ENCODE results near the gene ADPRHL1.

Gene ADPRHL1

DNA sequence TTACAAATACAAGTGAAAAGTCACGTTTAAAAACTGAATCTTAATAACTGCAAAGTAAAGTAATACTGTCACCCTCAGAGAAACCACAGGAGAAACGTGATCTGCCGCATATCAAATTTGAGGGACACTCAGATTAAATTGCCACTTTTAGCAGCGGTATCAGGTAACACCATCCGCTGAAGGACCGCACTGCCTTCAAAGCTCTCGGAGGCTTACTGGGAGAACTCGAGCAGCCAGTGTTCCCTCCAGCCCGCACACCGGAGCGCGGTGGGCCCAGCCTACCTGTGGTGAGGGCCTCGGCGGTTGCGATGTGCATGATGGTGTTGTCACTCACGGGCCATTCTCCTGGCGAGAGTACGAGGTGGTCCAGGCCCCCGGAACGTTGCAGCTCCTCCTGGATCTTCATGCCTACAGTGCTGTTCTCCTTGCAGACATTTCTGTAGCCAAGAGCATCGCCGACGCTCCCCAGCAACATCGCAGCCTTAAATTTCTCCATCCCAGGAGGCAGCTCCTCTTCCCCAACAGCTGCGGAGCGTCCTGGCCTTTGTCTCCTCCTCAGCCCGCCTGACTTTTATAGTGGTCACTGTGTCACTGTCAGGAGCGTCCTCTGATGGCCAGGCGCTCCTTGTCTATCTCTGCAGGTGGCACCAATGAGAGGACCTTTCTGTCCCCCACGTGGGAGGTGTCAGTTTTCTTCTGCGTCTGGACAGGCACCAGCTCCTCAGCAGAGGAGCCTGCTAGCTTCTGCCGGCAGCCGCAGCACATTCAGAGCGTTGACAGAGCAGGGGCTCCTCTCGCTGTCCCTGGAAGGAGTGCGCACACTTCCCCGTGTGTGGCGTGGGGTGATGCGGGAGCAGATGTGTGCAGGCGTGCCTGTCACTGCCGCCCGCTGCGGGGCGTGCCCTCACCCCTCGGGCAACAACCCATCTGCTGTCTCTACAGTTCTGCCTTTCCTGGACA lies at the start of gene ADPRHL1:
Gene ADPRHL1 (minus strand): TSS at position 547 of the 960 bp plus-strand sequence. CDS start 51 bp downstream, at position 496.
- DNase-seq, result peak in 2 of 10 donors; percentile 23 to 84
- intact Hi-C loops (cut with DNase I), result no loop called here

GRCh38 chr13:113502686-113503085 lies 49.4 kb upstream of the ADPRHL1 start:
- intact Hi-C loops (cut with DNase I), result no loop called here
- no peak for DNase-seq

- no peak for DNase-seq
- intact Hi-C loops (cut with DNase I), result no loop called here
These were observed 47.4 kb upstream of the ADPRHL1 start for GRCh38 chr13:113500530-113501265.

- intact Hi-C loops (cut with DNase I), result loop anchor here (10.0 kb wide), 1 partner anchor 295 kb away; the partner anchor contains the start of genes CUL4A and PCID2
- DNase-seq, result no peak
These were observed 46.6 kb upstream of the ADPRHL1 start for GRCh38 chr13:113499936-113500335.

DNA sequence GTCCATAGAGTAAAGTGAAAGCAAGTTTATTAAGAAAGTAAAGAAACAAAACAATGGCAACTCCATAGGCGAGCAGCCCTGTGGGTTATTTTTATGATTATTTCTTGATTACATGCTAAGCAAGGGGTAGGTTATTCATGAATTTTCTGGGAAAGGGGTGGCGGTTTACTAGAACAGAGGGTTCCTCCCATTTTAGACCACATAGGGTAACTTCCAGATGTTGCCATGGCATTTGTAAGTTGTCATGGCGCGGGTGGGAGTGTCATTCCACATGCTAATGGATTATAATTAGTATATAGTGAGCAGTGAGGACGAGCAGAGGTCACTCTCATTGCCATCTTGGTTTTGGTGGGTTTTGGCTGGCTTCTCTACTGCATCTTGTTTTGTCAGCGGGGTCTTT lies 45.6 kb upstream of the ADPRHL1 start:
- no peak for DNase-seq
- intact Hi-C loops (cut with DNase I), result loop anchor here (10.0 kb wide), 1 partner anchor 294 kb away; the partner anchor contains the start of genes CUL4A and PCID2

DNA sequence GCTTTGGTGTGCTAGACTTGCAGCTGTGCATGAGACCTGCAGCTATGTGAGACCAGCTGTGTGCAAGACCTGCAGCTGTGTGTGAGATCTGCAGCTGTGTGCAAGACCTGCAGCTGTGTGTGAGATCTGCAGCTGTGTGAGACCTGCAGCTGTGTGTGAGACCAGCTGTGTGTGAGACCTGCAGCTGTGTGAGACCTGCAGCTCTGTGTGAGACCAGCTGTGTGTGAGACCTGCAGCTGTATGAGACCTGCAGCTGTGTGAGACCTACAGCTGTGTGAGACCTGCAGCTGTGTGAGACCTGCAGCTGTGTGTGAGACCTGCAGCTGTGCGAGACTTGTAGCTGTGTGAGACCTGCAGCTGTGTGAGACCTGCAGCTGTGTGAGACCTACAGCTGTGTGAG lies 43.9 kb upstream of the ADPRHL1 start:
- DNase-seq, result no peak

DNA sequence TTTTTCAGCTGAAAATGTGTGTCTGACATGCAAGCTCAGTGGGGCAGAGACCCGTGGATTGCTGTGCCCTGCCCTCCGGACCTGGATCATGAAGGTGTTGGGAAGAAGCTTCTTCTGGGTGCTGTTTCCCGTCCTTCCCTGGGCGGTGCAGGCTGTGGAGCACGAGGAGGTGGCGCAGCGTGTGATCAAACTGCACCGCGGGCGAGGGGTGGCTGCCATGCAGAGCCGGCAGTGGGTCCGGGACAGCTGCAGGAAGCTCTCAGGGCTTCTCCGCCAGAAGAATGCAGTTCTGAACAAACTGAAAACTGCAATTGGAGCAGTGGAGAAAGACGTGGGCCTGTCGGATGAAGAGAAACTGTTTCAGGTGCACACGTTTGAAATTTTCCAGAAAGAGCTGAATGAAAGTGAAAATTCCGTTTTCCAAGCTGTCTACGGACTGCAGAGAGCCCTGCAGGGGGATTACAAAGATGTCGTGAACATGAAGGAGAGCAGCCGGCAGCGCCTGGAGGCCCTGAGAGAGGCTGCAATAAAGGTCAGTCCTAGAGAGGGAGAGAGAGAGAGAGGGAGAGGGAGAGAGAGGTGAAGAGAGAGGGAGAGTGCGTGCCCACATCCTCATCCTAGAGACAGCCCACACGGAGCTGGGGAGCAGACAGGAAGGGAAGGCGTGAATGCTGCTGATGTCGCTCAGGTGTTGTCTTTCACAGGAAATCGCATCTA lies 42.4 kb upstream of the ADPRHL1 start:
- DNase-seq, result peak in 1 of 10 donors; percentile 79
- intact Hi-C loops (cut with DNase I), result loop anchor here (10.0 kb wide), 1 partner anchor 291 kb away; the partner anchor contains the start of genes CUL4A and PCID2

More for the DNA sequence above, 43.9 kb upstream of the ADPRHL1 start:
- intact Hi-C loops (cut with DNase I), result loop anchor here (10.0 kb wide), 1 partner anchor 292 kb away; the partner anchor contains the start of genes CUL4A and PCID2

DNA sequence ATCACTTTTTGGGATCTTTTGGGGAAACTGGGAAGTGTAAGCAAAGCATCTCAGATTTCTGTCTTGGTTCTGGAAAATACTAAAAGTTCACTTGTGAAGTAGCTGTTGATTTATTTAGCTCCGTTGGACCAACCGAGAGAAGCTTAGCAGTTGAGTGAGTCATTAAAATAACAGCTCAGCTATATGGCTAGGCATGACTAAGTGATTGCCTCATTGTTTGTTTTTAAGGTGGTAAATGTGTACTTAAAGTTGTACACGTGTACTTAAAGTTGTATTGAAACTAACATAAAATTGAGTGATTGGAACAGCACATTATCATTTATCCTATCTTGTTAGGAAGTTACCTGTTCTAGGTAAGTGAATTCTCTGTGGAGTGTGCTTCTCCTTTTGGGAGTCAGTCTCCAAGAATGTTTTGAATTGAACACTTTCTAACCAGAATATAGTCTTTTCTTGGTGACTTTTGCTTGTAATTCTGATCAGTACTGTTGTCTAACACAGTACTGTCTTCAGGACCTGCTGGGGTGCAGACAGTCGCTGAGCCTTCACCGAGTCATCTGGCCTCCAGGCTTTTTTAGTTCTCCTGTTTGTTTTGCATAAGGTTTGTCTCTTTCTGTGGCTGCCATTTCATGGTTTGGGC lies 40.1 kb upstream of the ADPRHL1 start:
- DNase-seq, result no peak
- intact Hi-C loops (cut with DNase I), result loop anchor here (10.0 kb wide), 1 partner anchor 289 kb away; the partner anchor contains the start of genes CUL4A and PCID2

GRCh38 chr13:113491982-113492381 lies 38.7 kb upstream of the ADPRHL1 start:
- intact Hi-C loops (cut with DNase I), result loop anchor here (10.0 kb wide), 1 partner anchor 287 kb away; the partner anchor contains the start of genes CUL4A and PCID2
- peak in 1 of 10 donors; percentile 62 for DNase-seq

GRCh38 chr13:113491418-113491883 lies 38.2 kb upstream of the ADPRHL1 start:
- DNase-seq, result peak in 1 of 10 donors; percentile 85
- intact Hi-C loops (cut with DNase I), result loop anchor here (10.0 kb wide), 1 partner anchor 287 kb away; the partner anchor contains the start of genes CUL4A and PCID2

DNA sequence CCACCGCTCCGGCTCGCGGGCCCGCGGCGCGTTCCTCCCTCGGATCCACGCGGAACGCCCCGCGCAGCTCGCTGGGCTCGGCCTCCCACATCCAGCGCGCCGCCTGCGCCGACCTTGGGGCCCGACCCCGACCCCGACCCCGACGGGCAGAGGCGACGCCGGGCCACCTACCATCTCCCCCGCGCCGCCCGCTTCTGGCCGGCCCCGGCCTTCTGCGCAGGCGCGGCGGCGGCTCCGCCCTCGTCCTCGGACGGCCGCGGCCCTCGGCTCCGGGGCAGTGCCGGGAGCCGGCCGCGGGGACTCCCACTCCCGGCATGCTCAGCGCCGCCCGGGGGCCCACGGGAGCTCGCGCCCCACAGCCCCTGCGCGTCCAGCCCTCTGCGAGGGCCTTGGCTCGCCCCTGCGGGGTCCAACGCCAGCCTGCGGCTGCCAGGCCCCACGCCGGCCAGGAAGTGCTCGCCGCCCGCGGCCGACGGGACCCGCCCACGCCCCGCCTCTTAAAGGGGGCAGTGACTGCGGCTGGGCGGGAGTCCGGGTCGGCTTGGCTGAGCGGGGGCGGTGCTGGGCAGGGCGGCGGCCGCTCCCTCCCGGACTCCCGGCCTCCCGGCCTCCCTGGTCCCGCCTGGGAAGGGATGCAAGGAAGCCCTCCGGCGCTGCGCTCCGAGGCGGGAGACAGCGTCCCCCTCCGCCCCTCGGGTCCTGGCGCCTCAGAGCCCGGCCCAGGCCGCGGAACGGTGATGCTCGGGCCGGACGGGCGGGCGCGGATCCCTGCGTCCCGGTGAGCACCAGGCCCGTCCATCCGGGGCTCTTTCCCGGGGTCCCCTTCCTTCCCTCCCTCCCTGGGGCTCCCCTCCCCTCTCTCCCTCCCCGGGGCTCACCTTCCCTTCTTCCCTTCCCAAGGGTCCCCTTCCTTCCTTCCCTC lies 37.5 kb upstream of the ADPRHL1 start, which contains the start of gene DCUN1D2:
Gene DCUN1D2 (minus strand): TSS at position 216 of the 922 bp plus-strand sequence. CDS start 42 bp downstream, at position 174.
- intact Hi-C loops (cut with DNase I), result loop anchor here (10.0 kb wide), 1 partner anchor 286 kb away; the partner anchor contains the start of genes CUL4A and PCID2

DNA sequence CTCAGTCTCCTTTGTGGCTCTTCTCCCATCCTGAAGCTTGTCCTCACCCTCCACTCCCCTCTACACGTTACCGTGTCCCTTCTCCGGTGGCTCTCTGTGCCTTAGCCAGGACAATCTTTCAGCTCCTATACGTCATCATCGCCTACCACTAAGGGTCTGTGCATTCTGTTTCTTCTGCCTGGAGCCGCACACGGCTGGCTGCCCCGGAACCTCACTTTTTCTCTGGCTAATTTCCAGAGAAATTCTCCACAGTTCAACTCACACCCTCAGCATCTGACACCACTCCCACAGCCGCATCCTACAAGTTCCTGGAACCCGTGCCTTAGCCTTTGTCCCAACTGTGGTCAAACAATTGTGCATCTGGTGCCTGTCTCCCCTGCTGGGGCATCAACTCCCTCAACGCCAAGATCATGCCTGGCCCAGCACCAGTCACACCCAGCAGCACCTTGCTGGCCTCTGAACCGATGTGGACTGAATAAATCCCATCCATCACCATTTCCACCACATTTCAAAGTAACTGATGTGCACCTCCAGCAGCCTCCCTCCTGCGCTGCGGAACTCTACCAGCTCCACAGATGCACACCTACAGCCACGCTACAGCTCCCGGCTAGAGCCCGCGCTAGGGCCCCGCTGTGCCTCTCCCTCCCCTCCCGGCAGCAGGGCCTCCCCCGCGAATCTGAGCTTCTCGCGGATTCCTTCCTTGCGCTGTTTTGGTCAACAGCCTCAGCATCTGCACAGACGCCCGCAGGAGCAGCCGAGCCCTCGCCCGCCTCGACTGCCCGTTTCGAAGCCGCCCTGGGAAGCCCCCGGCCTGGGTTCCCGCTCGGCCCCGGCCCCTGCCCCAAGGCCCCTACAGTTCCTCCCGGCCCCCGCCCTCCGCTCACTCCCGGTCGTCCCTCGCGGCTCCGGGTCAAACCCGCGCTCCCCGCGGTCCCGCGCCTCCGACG lies 36.5 kb upstream of the ADPRHL1 start:
- DNase-seq, result peak in 8 of 10 donors; percentile 35 to 91 (median 48)

More for the DNA sequence above, 37.5 kb upstream of the ADPRHL1 start, which contains the start of gene DCUN1D2:
- DNase-seq, result peak; percentile 84 to 99 (median 92)

GRCh38 chr13:113489171-113489548 lies 35.9 kb upstream of the ADPRHL1 start:
- no peak for DNase-seq
- intact Hi-C loops (cut with DNase I), result no loop called here

More for the DNA sequence above, 36.5 kb upstream of the ADPRHL1 start:
- intact Hi-C loops (cut with DNase I), result loop anchor here (10.0 kb wide), 1 partner anchor 285 kb away; the partner anchor contains the start of genes CUL4A and PCID2

DNA sequence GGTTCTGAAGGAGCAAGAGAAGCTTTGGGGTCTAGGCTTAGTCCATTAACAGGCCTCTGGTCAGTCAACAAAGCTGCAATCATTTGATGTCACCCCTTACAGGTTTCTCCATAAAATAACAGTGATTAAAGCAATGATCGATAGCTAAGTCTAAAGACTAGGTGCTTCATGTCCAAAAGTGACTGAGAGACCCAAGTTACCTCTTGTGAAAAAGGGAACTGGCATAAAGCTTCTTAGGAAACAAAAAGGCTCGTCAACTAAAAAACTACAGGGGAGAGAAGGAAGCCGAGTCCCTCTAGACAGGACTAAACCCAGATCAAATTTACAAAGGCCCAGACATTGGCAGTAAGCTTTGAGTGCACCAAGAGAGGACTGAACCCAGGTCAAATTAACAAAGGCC lies 35.0 kb upstream of the ADPRHL1 start:
- intact Hi-C loops (cut with DNase I), result no loop called here
- no peak for DNase-seq

DNA sequence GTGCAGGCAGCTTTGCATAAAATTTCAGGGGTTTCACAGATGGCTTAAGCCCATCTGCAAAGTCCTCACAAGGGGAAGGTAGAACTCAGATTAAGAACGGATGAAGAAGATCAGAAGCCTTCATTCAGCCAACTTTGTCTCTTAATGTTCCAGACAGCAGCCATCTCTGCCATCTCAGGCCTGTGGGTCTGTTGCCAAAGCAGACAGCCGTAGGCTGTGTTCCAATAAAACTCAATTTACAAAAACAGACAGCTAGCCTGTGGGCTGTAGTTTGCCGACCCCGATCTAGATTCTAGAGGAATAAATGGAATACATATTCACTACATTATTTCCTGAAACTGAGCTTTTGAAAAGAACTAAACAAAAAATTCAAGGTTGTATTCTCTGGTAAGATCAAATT lies 33.4 kb upstream of the ADPRHL1 start:
- intact Hi-C loops (cut with DNase I), result no loop called here
- DNase-seq, result no peak

DNA sequence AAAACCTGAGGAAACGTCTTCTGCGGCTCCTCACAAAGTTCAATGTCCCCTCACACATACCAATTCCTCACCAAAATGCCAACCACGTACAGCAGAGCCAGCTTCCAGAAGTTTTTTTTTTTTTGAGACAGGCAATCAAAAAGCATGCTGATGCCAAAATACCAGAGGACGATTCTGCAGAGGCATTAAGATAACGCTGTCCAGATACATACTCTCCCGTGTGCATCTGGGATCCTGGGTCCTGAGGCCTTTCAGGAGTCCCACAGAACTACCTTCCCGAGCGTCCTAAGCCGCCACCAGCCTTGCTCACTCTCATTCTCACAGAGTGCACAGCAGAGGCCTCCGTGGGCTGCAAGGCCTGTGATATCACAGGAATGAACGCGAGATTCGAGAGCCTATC lies 32.3 kb upstream of the ADPRHL1 start:
- DNase-seq, result no peak
- intact Hi-C loops (cut with DNase I), result no loop called here
